Uterus (tissue), 4 donors: ENCODE data around the gene GMCL2. TPM values are rescaled to one million over a fixed set of nuclear protein-coding genes. Genes with fewer than 3 reads are reported as not detected.

Source experiments
- DNase-seq, 2 donors: peaks; one replicate each; pipeline ENCODE4 v3.0.0-alpha.2; 2019 to 2020
- H3K27ac ChIP-seq, 2 donors: fragments of 200-600 bp; sonication (generic); 1 replicate in 1 of 2; 2 replicates in 1 of 2; pipeline ENCODE4 v1.5.1; 2016 to 2018
- H3K27me3 ChIP-seq, 2 donors: fragments of 200-600 bp; sonication (generic); one replicate each; pipeline ENCODE4 v1.5.1; 2018 to 2019; ENCODE audit warnings: control low read depth in 1 of 2
- H3K36me3 ChIP-seq, 2 donors: fragments of 200-600 bp; sonication (generic); one replicate each; pipeline ENCODE4 v1.5.1; 2019; ENCODE audit warnings: control low read depth in 1 of 2
- H3K4me1 ChIP-seq, 2 donors: fragments of 200-600 bp; sonication (generic); one replicate each; pipeline ENCODE4 v1.5.1; 2018 to 2019; ENCODE audit warnings: control low read depth in 1 of 2
- H3K4me3 ChIP-seq, 2 donors: fragments of 200-600 bp; sonication (generic); 1 replicate in 1 of 2; 2 replicates in 1 of 2; pipeline ENCODE4 v1.5.1; 2018 to 2019; ENCODE audit warnings: mild to moderate bottlenecking in 1 of 2
- H3K9me3 ChIP-seq, 2 donors: fragments of 200-600 bp; sonication (generic); one replicate each; pipeline ENCODE4 v1.5.1; 2019; ENCODE audit warnings: control low read depth in 1 of 2
- POLR2A ChIP-seq, 2 donors: fragments of 450-650 bp; IDR thresholded peaks; one replicate each; pipeline ENCODE4 v1.6.1; 2016; ENCODE audit warnings: antibody characterized with exemption in 2 of 2, mild to moderate bottlenecking in 1 of 2, moderate library complexity in 1 of 2
- intact Hi-C: fragments of 100-400 bp; cut with DNase I; formaldehyde crosslinking; loops from one replicate; pipeline ENCODE4 v1.15.1; 2023; ENCODE audit warnings: low total_unique reads
- total RNA-seq, 4 donors: library from RNA; depleted of rRNA in 3 of 4; stranded (reverse); fragments of >200 nt in 3 of 4; gene quantifications; one replicate each; pipeline versions ENCODE4 v1.1.0 to v1.2.4, GENCODE V29; 2014 to 2023
- TF ChIP-seq, protein P1 (sequence below), 4 experiments: fragments of 200-600 bp in 2 of 4; fragments of 450-650 bp in 2 of 4; sonication (generic) in 2 of 4; IDR thresholded peaks; one replicate each; pipeline ENCODE4 v1.5.1; 2016 to 2019; ENCODE audit warnings: antibody characterized with exemption in 4 of 4, mild to moderate bottlenecking in 2 of 4, moderate library complexity in 1 of 4
- donor health status: DM: yes; HTN: yes; CAD: no.

The GMCL2 gene
- total RNA-seq, 4 donors from 2014 or later: not detected

DNA sequence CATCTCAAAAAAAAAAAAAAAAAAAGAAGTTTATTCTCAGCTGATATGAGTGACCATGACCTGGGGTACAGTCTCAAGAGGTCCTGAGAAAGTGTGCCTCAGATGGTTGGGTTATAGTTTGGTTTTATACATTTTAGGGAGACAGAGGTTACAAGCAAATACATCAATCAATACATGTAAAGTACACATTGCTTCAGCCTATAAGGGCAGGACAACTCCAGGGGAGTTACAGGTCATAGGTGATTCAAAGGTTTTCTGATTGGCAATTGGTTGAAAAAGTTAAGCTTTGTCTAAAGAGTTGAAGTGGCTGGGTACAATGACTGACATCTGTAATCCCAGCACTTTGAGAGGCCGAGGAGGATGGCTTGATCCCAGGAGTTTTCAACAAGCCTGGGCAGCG, 2.3 kb upstream of the GMCL2 start:
- Histone ChIP-seq H3K36me3 (no peaks in the 10 kb centered on the region), H3K27me3 (no peaks in the 10 kb centered on the region), H3K4me3 (no peak overlapping the region), H3K9me3 (no peaks in the 10 kb centered on the region), H3K4me1 (no peaks in the 10 kb centered on the region), H3K27ac (no peak overlapping the region)
- no peak for TF ChIP-seq POLR2A (IDR thresholded peaks at IDR 0.05)
- TF ChIP-seq, protein P1, sequence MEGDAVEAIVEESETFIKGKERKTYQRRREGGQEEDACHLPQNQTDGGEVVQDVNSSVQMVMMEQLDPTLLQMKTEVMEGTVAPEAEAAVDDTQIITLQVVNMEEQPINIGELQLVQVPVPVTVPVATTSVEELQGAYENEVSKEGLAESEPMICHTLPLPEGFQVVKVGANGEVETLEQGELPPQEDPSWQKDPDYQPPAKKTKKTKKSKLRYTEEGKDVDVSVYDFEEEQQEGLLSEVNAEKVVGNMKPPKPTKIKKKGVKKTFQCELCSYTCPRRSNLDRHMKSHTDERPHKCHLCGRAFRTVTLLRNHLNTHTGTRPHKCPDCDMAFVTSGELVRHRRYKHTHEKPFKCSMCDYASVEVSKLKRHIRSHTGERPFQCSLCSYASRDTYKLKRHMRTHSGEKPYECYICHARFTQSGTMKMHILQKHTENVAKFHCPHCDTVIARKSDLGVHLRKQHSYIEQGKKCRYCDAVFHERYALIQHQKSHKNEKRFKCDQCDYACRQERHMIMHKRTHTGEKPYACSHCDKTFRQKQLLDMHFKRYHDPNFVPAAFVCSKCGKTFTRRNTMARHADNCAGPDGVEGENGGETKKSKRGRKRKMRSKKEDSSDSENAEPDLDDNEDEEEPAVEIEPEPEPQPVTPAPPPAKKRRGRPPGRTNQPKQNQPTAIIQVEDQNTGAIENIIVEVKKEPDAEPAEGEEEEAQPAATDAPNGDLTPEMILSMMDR (IDR thresholded peaks at IDR 0.05): no peak
- DNase-seq: no peak
- intact Hi-C loops: no loop called here

DNA sequence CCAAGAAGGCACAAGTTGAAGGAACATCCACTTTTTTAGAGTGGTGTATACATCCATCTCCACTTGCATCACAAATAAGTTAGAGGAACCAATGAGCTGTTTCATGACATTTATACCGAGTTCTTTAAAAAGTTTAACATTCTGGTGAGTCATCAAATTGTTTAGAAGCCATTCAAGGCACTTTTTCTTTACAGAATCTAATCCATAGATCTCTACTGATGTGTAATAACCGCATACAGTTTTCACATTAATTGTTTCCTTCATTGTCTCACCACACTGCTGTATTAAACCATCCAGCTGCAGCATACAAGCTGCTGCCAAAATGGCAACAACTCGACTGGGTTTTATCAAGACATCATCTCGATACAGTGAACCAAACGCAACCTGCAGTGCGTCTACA, 744 bp downstream of the GMCL2 start:
- intact Hi-C loops: no loop called here
- no peak for DNase-seq
- Histone ChIP-seq H3K4me3 (no peak overlapping the region), H3K36me3 (no peaks in the 10 kb centered on the region), H3K27ac (no peak overlapping the region), H3K4me1 (no peaks in the 10 kb centered on the region), H3K27me3 (no peaks in the 10 kb centered on the region), H3K9me3 (no peaks in the 10 kb centered on the region)
- TF ChIP-seq, protein P1 (IDR thresholded peaks at IDR 0.05): no peak
- no peak for TF ChIP-seq POLR2A (IDR thresholded peaks at IDR 0.05)

GRCh38 chr5:178182158-178182876, 4.9 kb downstream of the GMCL2 start:
- no peak for DNase-seq
- TF ChIP-seq, protein P1 (IDR thresholded peaks at IDR 0.05): no peak
- no peak for TF ChIP-seq POLR2A (IDR thresholded peaks at IDR 0.05)
- no peaks in the 10 kb centered on the region for H3K9me3 ChIP-seq
- H3K36me3 ChIP-seq: no peaks in the 10 kb centered on the region
- no peaks in the 10 kb centered on the region for H3K4me1 ChIP-seq
- no peak overlapping the region for H3K4me3 ChIP-seq
- H3K27ac ChIP-seq: no peak overlapping the region
- H3K27me3 ChIP-seq: no peaks in the 10 kb centered on the region
- intact Hi-C loops: no loop called here

DNA sequence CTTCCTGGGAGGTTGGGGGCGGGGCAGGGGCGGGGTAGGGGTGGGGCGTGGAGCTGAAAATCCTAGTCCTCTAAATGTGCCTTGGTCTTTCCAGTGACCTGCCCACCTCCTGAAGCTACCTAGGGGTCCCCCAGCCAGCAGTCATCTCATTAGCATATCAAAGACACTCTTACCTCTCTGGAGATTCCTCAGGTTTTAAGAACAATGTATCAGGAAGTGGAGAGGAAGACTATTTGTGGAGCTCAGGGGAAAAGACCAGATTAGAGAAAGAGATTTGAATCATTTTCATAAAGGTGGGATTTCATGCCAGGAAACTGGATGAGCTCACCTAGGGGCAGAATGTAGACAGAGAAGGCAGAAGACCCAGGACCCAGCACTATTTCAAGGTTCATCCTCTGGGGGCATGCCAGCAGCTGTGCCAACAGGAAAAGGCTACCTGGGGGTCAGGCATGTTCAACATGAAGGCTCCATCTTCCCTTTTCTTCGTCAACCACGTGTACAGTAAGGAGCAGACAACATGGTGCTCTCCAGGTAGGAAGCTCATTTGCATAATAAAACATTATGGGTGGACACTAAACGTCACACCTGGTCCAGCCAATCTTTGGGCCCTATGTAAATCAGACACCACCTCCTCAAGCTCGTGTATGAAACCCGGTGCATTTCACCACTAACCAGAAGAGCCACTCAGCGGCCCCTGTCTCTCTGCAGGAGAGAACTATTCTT, 6.9 kb downstream of the GMCL2 start:
- TF ChIP-seq, protein P1 (IDR thresholded peaks at IDR 0.05): no peak
- no peak for TF ChIP-seq POLR2A (IDR thresholded peaks at IDR 0.05)
- H3K27me3 ChIP-seq: no peaks in the 10 kb centered on the region
- H3K4me3 ChIP-seq: no peak overlapping the region
- no peak for DNase-seq
- no peaks in the 10 kb centered on the region for H3K36me3 ChIP-seq
- H3K9me3 ChIP-seq: no peaks in the 10 kb centered on the region
- H3K27ac ChIP-seq: no peak overlapping the region
- intact Hi-C loops: no loop called here
- no peaks in the 10 kb centered on the region for H3K4me1 ChIP-seq

- intact Hi-C loops: no loop called here
- Histone ChIP-seq H3K27ac (no peak overlapping the region), H3K36me3 (no peaks in the 10 kb centered on the region), H3K4me3 (no peak overlapping the region), H3K9me3 (no peaks in the 10 kb centered on the region), H3K4me1 (no peaks in the 10 kb centered on the region), H3K27me3 (no peaks in the 10 kb centered on the region)
- TF ChIP-seq, protein P1 (IDR thresholded peaks at IDR 0.05): no peak
- TF ChIP-seq POLR2A (IDR thresholded peaks at IDR 0.05): no peak
- DNase-seq: no peak
These were observed 9.6 kb downstream of the GMCL2 start for GRCh38 chr5:178177569-178177968.
